Measurements from ENCODE around the gene EVA1A. TPM values are rescaled to one million over a fixed set of nuclear protein-coding genes. Genes with fewer than 3 reads are reported as not detected.
A peak's percentile ranks its signal among the peaks of the same experiment; 100 is the strongest.

Gene EVA1A, protein sequence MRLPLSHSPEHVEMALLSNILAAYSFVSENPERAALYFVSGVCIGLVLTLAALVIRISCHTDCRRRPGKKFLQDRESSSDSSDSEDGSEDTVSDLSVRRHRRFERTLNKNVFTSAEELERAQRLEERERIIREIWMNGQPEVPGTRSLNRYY
- total RNA-seq = 1 to 10 TPM in 4 of 10 donors, under 1 TPM in 6; 0.17 to 3.4 (median 0.99) TPM
- 1 to 10 TPM in 1 of 2 donors, under 1 TPM in 1; 0.73 to 1.8 TPM for polyA plus RNA-seq
- long read RNA-seq, donor 1, partial matches to known transcripts = 0 of 1 reads
- long read RNA-seq, donor 1, other reads (novel, unspliced or antisense) = 0 of 1 reads
- long read RNA-seq, donor 2, partial matches to known transcripts = 0 of 2 reads
- long read RNA-seq, donor 2, other reads (novel, unspliced or antisense) = 1 of 2 reads
- long read RNA-seq, donor 3, partial matches to known transcripts = 0 of 3 reads
- long read RNA-seq, donor 3, other reads (novel, unspliced or antisense) = 1 of 3 reads

DNA sequence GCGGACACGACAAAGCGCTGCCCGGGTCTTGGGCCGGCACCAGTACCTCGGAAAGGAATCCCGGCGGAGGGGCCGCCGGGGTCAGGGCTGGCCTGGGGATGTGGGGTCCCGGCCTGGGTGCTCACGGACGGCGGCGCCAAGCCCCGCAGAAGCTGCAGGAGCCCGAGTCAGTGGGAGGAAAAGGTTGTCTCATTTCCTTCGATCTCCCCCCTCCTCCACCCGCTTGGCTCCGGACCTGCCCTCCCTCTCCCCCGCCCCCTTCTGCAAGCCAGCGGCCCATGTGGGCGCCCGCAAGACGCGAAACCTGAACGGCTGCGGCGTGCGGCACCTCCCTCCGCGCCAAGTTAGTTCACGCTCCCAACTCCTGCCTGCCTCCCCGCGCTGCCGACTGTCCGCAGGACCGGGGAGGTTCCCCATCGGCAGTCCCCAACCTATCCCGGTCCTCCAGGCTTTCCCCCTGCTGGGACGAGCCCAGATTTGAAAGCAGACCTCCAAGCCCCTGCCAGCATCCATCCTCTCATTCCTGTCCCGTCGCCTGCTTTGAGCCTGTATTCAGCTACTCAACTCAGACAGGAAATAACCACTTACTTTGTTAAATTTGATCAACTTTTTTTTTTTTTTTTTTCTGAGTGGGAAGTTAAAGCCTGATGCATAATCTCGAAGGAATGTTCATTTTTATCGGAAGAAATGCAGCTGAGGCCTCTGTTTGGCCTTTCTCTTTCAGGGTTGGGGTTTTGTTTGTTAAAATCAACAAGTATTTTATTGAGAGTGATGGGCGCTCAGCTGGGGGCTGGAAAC is at the start of gene EVA1A:
EVA1A (minus strand) TSS at position 172 of the 798 bp plus-strand sequence. CDS start 42,799 bp downstream, outside the sequence.
- no peaks in the 10 kb centered on the region for H3K9me3 ChIP-seq

DNA sequence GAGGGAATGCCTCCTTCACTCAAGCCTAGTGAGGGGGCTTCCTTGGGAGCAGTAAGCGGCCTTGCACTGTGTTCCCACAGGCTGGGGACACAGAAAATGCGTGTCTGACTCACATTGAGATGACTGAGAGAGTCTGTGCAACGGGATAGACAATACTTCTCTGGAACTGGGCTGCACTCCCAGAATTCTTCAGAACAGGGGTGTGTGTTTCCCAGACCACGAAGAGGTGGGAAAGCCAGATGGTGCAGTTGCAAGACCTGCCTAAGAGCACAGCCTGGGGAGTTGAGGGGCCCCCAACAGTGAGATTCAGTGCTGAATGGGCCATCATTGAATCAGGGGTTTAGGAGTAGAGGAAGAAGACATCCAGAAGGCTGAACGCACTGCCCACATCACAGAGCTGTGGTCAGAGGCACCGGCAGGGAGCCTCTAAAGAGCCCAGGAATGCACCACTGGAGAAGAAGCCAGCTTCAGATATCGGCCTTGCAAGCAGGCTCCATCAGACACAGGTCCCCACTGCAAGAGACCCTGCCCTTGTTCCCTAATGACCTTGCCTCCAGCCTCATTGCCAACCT is 49.3 kb upstream of the EVA1A start:
- Histone ChIP-seq H3K36me3 (no peaks in the 10 kb centered on the region), H3K27me3 (peaks cover 0 to 55% (median 25%) of the 10 kb centered on the region in 7 donors), H3K4me3 (no peak overlapping the region), H3K4me1 (peaks cover 0 to 9% (median 4%) of the 10 kb centered on the region in 9 donors), H3K9me3 (no peaks in the 10 kb centered on the region), H3K27ac (no peak overlapping the region)
- no peak for DNase-seq
- intact Hi-C loops (cut with DNase I) = loop anchor here in 9 of 10 donors (1.0 to 10.0 kb wide), 7 partner anchors 48 to 695 kb away; partner anchors contain the start of gene EVA1A (in 1 of the 9)
- ATAC-seq = no peak
- WGBS, 2 donors = 76 to 77% methylated on average over 7 of the region's 7 CpGs
- TF ChIP-seq, protein P1, sequence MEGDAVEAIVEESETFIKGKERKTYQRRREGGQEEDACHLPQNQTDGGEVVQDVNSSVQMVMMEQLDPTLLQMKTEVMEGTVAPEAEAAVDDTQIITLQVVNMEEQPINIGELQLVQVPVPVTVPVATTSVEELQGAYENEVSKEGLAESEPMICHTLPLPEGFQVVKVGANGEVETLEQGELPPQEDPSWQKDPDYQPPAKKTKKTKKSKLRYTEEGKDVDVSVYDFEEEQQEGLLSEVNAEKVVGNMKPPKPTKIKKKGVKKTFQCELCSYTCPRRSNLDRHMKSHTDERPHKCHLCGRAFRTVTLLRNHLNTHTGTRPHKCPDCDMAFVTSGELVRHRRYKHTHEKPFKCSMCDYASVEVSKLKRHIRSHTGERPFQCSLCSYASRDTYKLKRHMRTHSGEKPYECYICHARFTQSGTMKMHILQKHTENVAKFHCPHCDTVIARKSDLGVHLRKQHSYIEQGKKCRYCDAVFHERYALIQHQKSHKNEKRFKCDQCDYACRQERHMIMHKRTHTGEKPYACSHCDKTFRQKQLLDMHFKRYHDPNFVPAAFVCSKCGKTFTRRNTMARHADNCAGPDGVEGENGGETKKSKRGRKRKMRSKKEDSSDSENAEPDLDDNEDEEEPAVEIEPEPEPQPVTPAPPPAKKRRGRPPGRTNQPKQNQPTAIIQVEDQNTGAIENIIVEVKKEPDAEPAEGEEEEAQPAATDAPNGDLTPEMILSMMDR (IDR thresholded peaks at IDR 0.05) = no peak

More for the DNA sequence above, at the start of gene EVA1A:
- intact Hi-C loops (cut with DNase I) = loop anchor here in 1 of 10 donors (5.0 kb wide), 1 partner anchor 46 kb away; no protein-coding TSS in a partner anchor
- TF ChIP-seq, protein P1 (IDR thresholded peaks at IDR 0.05) = no peak
- Histone ChIP-seq H3K4me1 (peaks cover 0 to 24% (median 12%) of the 10 kb centered on the region in 9 donors), H3K27me3 (peaks cover 0 to 54% (median 32%) of the 10 kb centered on the region in 7 donors), H3K27ac (peak within 1 kb of the TSS in 9 of 10 donors; percentile 11 to 80 (median 64)), H3K36me3 (no peaks in the 10 kb centered on the region), H3K4me3 (peak within 1 kb of the TSS; percentile 51 to 73 (median 64))
- ATAC-seq (peak; percentile 57 to 81 (median 72)), DNase-seq (peak; percentile 31 to 46)
- WGBS, 2 donors = 2% methylated on average over 46 of the region's 46 CpGs

DNA sequence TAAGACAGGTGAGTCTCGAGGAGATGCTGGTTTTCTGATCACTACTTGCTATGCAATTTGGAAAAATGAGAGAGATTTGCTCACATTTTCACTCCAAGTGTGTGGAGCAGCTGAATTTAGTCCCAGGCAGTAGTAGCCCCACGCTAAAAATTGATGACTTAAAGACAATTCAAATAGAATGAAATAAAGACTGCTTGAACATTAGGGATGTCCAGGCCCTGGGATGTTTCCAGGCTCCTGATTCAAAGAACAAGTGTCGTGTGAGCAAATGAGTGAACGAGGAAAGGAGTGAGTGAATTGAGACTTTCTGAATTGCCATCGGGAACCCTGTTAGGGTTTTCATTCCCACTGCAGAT is 48.6 kb upstream of the EVA1A start:
- no peak overlapping the region for H3K4me3 ChIP-seq
- ATAC-seq (no peak), DNase-seq (no peak)
- H3K36me3 ChIP-seq = no peaks in the 10 kb centered on the region
- H3K9me3 ChIP-seq = no peaks in the 10 kb centered on the region
- TF ChIP-seq, protein P1 (IDR thresholded peaks at IDR 0.05) = peak in 3 of 9 donors; percentile 6 to 32 (median 31)
- H3K27me3 ChIP-seq = peaks cover 0 to 62% (median 29%) of the 10 kb centered on the region in 7 donors
- H3K4me1 ChIP-seq = peaks cover 0 to 9% (median 4%) of the 10 kb centered on the region in 9 donors
- H3K27ac ChIP-seq = no peak overlapping the region
- WGBS, 2 donors = 45 to 49% methylated on average over 5 of the region's 5 CpGs
- intact Hi-C loops (cut with DNase I) = loop anchor here in 9 of 10 donors (1.0 to 10.0 kb wide), 6 partner anchors 47 to 695 kb away; partner anchors contain the start of gene EVA1A (in 1 of the 9)

All from heart right ventricle (tissue), 16 donors.